ENCODE results near the gene ASCL1. TPM values are rescaled to one million over a fixed set of nuclear protein-coding genes. Genes with fewer than 3 reads are reported as not detected.

ASCL1 gene
- total and polyA plus RNA-seq, 10 of the 15 experiments (the other 5 are each of a cell fraction or from before 2014, with no cell fraction given), result 10.6 to 61.1 (median 20.5) TPM

DNA sequence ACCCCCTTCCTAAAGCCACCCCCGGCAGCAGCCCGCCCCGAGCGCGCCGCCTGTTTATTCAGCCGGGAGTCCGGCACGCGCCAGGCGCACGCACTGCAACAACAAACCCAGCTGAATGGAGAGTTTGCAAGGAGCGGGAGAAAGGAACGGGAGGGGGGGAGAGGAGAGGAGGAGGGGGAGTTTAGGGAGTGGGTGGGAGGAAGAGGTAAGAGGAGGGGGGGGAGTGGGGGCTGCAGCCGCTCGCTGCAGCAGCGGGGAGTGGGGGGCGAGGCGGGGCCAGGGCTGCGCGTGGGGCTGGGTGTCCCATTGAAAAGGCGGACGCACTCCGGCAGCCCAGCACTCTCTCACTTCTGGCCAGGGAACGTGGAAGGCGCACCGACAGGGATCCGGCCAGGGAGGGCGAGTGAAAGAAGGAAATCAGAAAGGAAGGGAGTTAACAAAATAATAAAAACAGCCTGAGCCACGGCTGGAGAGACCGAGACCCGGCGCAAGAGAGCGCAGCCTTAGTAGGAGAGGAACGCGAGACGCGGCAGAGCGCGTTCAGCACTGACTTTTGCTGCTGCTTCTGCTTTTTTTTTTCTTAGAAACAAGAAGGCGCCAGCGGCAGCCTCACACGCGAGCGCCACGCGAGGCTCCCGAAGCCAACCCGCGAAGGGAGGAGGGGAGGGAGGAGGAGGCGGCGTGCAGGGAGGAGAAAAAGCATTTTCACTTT lies at the start of gene ASCL1 (continued):
- TF ChIP-seq, protein P1, sequence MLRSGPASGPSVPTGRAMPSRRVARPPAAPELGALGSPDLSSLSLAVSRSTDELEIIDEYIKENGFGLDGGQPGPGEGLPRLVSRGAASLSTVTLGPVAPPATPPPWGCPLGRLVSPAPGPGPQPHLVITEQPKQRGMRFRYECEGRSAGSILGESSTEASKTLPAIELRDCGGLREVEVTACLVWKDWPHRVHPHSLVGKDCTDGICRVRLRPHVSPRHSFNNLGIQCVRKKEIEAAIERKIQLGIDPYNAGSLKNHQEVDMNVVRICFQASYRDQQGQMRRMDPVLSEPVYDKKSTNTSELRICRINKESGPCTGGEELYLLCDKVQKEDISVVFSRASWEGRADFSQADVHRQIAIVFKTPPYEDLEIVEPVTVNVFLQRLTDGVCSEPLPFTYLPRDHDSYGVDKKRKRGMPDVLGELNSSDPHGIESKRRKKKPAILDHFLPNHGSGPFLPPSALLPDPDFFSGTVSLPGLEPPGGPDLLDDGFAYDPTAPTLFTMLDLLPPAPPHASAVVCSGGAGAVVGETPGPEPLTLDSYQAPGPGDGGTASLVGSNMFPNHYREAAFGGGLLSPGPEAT (IDR thresholded peaks at IDR 0.05; ENCODE audit: low read depth), result peak; percentile 64
- TF ChIP-seq MLLT1 (IDR thresholded peaks at IDR 0.05) (peak; percentile 94), CTCF (IDR thresholded peaks at IDR 0.05 in 2 of 3, conservative IDR thresholded peaks at IDR 0.05 in 1 of 3; ENCODE audit: control insufficient read depth in 2 of 3, extremely low read depth in 1 of 3, insufficient read depth in 1 of 3, low read depth in 3 of 3, low read length in 3 of 3) (0 out of 6 replicates have a peak, but pooled peaks of 1 of the 3 experiments have one; percentile 2), BHLHE40 (IDR thresholded peaks at IDR 0.05; ENCODE audit: borderline replicate concordance in 1 of 2, low read depth in 2 of 2, low read length in 1 of 2) (peak; percentile 54 to 82), SMAD1 (IDR thresholded peaks at IDR 0.05; ENCODE audit: low read depth, partially characterized antibody) (peak; percentile 91), ZNF207 (IDR thresholded peaks at IDR 0.05; ENCODE audit: borderline replicate concordance) (no peak), NBN (IDR thresholded peaks at IDR 0.05) (peak; percentile 70)
- TF ChIP-seq, protein P2, sequence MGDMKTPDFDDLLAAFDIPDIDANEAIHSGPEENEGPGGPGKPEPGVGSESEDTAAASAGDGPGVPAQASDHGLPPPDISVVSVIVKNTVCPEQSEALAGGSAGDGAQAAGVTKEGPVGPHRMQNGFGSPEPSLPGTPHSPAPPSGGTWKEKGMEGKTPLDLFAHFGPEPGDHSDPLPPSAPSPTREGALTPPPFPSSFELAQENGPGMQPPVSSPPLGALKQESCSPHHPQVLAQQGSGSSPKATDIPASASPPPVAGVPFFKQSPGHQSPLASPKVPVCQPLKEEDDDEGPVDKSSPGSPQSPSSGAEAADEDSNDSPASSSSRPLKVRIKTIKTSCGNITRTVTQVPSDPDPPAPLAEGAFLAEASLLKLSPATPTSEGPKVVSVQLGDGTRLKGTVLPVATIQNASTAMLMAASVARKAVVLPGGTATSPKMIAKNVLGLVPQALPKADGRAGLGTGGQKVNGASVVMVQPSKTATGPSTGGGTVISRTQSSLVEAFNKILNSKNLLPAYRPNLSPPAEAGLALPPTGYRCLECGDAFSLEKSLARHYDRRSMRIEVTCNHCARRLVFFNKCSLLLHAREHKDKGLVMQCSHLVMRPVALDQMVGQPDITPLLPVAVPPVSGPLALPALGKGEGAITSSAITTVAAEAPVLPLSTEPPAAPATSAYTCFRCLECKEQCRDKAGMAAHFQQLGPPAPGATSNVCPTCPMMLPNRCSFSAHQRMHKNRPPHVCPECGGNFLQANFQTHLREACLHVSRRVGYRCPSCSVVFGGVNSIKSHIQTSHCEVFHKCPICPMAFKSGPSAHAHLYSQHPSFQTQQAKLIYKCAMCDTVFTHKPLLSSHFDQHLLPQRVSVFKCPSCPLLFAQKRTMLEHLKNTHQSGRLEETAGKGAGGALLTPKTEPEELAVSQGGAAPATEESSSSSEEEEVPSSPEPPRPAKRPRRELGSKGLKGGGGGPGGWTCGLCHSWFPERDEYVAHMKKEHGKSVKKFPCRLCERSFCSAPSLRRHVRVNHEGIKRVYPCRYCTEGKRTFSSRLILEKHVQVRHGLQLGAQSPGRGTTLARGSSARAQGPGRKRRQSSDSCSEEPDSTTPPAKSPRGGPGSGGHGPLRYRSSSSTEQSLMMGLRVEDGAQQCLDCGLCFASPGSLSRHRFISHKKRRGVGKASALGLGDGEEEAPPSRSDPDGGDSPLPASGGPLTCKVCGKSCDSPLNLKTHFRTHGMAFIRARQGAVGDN (IDR thresholded peaks at IDR 0.05), result peak; percentile 23; the same call in 1 of the 2 replicates
